ENCODE measurements around the gene INSYN1.
"Not testable (repeated sequence)": the region's sequence is repeated elsewhere in the genome, so short reads cannot be mapped to it uniquely, and the experiment has no call there.

Gene INSYN1

GRCh38 chr15:73748730-73749129, 4.4 kb downstream of the INSYN1 start:
- DNase-seq: no peak

- no peak for DNase-seq
These were observed 5.1 kb downstream of the INSYN1 start for GRCh38 chr15:73747847-73748590.

- DNase-seq: no peak
These were observed 6.3 kb downstream of the INSYN1 start for GRCh38 chr15:73746883-73747282.

GRCh38 chr15:73746261-73746660, 6.9 kb downstream of the INSYN1 start:
- no peak for DNase-seq

GRCh38 chr15:73745073-73745472, 8.1 kb downstream of the INSYN1 start:
- no peak for DNase-seq

- DNase-seq: no peak
These were observed 8.9 kb downstream of the INSYN1 start for GRCh38 chr15:73744293-73744692.

- no peak for DNase-seq
These were observed 11.8 kb downstream of the INSYN1 start for GRCh38 chr15:73741321-73741836.

GRCh38 chr15:73740152-73741048, 12.8 kb downstream of the INSYN1 start:
- no peak for DNase-seq

- no peak for DNase-seq
These were observed 15.6 kb downstream of the INSYN1 start for GRCh38 chr15:73737535-73737934.

- DNase-seq: no peak
These were observed 20.2 kb downstream of the INSYN1 start for GRCh38 chr15:73732930-73733329.

- not testable (repeated sequence) for DNase-seq
These were observed 21.1 kb downstream of the INSYN1 start for GRCh38 chr15:73732051-73732450.

GRCh38 chr15:73727330-73727976, 25.7 kb downstream of the INSYN1 start:
- DNase-seq: no peak

- no peak for DNase-seq
These were observed 28.9 kb downstream of the INSYN1 start for GRCh38 chr15:73724212-73724611.

- DNase-seq: no peak
These were observed 30.0 kb downstream of the INSYN1 start for GRCh38 chr15:73723191-73723590.

GRCh38 chr15:73722425-73722824, 30.7 kb downstream of the INSYN1 start:
- no peak for DNase-seq

- DNase-seq: no peak
These were observed 34.5 kb downstream of the INSYN1 start for GRCh38 chr15:73718694-73719093.

- DNase-seq: no peak
These were observed 35.3 kb downstream of the INSYN1 start for GRCh38 chr15:73717802-73718201.

- DNase-seq: no peak
These were observed 35.9 kb downstream of the INSYN1 start for GRCh38 chr15:73717206-73717605.

GRCh38 chr15:73716417-73716816, 36.7 kb downstream of the INSYN1 start:
- DNase-seq: no peak

GRCh38 chr15:73715417-73715816, 37.7 kb downstream of the INSYN1 start:
- no peak for DNase-seq

GRCh38 chr15:73714695-73715301, 38.4 kb downstream of the INSYN1 start:
- DNase-seq: no peak

- no peak for DNase-seq
These were observed 41.0 kb downstream of the INSYN1 start for GRCh38 chr15:73712107-73712506.

- no peak for DNase-seq
These were observed 41.6 kb downstream of the INSYN1 start for GRCh38 chr15:73711526-73711925.

Measured in activated CD4-positive, CD25-positive, alpha-beta regulatory T cell treated with anti-CD3 and anti-CD28 coated beads, Interleukin-2, amount 50 U/mL, for 72 hours (primary cell).